NCI-H2196 treated with DMSO at 0.1 percent for 48 hours (cell line): ENCODE data around the gene C19orf12.
"Not testable (repeated sequence)": the region's sequence is repeated elsewhere in the genome, so short reads cannot be mapped to it uniquely, and the experiment has no call there.

Source experiments
- DNase-seq: peaks from one replicate; lab custom pipeline; 2025; ENCODE audit not compliant: unreplicated experiment; lab: John Stamatoyannopoulos, UW

C19orf12 gene

DNA sequence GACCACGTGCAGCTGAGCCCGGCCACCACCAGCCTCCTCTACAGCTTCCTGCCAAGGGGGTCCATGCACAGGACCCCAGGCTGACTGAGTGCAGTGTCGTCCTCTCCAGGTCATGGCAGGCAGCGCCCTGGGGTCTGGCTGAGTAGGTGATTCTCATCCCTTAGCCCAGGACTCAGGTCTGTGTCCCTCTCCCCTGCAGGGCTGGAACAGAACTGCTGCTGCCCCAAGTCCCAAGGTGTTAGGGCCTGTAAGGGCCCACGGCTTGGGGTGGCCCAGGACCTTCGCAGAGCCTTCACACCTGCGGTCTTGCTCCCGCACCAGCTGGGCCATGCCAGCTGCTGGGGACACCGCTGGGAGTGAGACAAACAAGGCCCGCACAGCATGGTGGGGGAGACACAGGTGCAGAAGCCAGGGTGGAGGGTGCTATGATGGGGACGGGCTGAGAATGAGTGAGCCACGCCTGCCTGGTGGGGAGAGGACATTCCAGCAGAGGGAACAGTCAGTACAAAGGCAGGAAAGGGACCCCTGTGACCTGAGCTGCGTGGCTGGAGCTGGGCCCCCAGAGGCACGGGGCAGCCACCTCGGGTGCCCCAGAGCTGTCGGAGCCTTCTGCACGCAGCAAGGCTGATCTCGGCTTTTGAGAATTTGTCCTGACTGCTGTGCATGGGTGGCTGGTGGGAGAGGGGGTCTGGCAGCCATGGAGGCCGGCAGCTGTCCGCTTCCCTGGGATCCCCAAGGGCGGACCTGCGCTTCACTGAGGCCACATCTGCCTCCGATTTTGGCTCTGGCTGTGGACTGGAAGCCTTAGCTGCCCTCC, 37.9 kb downstream of the C19orf12 start:
- DNase-seq = no peak

DNA sequence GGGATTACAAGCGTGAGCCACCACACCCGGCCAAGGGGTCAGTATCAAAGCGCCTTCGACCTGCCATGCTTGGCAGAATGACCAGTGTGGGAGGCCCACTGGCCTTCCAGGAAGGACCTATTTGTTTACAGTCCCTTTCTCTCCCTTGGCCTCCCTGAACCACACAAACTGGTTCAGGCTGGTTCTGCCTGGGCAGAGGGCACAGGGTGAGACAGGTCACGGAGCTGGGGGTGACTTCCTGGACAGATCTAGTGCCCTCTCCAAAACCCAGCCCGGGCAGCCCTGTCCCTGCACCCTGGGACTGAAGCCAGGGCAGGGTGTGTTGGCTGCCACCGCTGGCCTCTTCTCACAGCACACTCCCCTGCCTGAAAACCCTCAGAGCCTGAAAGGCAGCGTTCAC, 38.5 kb downstream of the C19orf12 start:
- no peak for DNase-seq

DNA sequence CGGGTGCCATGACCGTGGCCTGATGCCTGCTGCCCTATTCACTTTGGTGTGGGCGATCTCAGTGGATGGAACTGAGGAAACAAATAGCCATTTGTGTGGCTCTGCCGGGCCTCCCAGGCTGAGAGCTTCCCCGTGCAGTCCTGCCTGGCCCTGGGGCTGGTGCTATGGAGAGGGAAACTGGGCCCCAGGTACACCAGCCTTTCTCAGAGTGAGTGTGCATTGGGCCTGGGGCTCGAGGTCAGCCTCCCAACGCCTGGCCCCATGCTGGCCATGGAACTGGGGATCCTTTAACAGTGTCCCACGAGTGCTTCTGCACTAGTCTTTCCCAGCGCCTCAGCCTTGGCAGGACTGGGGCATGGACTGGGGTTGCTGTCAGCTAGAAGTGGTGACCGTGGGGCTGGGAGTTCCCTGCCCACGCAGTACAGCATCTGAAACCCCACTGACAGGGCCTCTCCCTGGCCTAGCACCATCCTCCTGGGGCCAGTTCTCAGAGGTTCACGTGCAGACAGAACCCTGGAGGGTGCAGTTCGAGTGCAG, 39.3 kb downstream of the C19orf12 start:
- DNase-seq = no peak

DNA sequence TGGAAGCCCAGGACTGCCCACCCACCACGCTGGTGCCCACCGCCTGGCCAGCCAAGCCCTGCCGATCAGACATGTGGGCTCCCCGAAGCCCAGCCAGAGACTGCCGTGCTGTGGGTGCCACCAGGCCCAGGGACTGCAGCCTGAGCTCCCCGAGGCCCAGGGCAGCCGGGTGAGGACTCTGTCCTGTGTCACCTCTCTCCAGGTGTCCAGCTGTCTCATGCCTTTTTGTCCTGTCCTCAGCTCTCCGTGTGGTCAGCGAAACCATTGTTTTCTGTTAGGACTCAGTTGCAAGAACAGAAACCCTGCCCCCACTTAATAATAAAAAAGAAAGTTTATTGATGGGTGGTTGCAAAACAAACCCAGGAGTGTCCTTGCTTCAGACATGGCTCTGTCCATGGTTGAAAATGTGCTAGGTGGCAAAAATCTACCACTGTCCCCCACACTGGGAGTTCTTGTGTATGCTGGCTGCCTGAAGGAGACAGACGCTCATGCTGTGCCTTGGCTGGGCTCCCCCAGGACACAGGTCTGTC, 39.9 kb downstream of the C19orf12 start:
- no peak for DNase-seq

DNA sequence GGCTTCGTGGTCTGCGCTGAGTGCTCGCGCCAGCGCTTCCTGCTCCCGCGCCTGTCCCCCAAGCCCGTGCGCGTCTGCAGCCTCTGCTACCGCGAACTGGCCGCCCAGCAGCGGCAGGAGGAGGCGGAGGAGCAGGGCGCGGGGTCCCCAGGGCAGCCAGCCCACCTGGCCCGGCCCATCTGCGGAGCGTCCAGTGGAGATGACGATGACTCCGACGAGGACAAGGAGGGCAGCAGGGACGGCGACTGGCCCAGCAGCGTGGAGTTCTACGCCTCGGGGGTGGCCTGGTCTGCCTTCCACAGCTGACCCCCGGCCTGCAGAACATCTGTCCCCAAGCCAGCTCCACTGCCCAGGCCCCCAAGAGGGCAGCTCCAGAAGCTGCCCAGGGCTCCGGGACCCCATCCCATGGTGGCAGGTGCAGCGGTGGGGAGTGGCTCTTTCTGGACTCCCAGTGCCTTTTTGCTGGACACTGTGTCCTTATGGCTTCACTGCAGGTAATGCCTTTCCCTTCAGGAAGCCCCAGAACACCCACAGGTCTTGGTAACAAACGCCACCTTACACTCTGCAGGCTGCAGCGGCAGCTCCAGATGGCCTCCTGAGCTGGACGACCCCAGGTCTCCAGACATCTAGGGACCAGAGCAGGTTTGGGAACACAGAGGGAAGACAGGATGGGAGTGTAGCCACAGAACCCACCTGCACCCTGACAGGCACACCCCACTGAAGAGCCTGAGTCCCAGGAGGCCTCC, 40.5 kb downstream of the C19orf12 start:
- no peak for DNase-seq

DNA sequence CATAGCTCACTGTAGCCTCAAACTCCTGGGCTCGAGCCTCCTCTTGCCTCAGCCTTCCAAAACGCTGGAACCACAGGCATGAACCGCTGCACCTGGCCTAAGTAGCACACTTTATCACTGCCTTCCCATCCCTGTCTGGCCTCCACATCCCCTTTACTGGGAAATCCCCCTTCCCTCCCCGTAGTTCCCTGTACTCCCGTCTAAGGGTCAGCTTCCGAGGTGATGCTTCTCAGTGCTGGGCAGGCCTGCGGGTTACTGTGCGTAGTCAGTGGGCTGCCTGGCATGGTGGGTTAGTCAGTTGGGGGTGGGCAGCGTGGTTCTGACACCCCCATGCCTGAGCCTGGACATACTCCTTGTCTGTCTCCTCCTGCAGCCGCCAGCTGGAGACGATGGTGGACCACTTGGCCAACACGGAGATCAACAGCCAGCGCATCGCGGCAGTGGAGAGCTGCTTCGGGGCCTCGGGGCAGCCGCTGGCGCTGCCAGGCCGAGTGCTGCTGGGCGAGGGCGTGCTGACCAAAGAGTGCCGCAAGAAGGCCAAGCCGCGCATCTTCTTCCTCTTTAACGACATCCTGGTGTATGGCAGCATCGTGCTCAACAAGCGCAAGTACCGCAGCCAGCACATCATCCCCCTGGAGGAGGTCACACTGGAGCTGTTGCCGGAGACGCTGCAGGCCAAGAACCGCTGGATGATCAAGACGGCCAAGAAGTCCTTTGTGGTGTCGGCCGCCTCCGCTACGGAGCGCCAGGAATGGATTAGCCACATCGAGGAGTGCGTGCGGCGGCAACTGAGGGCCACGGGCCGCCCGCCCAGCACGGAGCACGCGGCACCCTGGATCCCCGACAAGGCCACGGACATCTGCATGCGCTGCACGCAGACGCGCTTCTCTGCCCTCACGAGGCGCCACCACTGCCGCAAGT, 41.4 kb downstream of the C19orf12 start:
- no peak for DNase-seq

DNA sequence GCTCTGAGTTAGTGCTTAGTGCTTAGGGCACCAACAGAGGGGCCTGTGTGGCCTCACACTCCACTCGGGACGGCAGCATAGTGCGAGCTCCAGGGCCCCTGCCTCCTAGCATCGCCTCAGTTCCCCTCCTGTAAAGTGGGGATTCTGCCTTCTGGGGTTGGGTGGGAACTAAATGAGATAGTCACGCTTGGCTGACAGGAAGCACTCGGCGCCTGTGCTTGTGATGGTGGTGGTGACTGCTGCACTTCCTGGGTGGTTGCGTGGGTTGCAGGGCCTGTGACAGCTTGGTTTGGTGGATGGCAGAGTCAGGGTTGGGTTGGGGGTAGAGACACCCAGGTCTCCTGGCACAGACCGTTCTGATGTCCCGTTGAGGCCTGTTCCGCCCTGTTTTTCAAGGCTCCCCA, 42.1 kb downstream of the C19orf12 start:
- no peak for DNase-seq

DNA sequence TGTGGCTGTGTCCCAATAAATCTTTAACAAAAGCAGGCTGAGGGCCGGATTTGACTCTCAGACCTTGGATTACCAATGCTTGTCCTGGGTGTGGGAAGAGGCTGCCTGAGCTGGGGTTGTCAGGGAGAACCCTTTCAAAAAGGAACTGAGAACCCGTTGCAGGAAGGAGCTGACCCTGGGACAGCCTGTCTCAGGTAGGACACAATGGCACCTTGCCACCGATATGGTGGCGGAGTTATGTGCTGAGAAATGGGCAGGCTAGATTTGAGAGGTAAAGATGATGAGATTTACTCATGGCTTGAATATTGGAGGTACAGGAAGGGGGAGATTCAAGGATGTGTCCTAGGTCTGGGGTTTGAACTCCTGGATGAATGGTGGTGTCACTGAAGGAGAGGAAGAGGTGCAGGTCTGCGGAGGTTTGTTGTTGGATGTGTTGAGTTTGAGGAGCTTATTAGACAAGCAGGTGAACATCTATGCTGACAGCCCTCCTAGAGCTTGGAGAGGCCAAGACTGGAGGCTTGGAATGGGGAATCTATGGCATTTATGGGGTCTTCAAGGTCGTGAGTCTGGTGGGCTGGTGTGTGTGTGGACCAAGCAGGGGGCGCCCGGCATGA, 42.6 kb downstream of the C19orf12 start:
- no peak for DNase-seq

DNA sequence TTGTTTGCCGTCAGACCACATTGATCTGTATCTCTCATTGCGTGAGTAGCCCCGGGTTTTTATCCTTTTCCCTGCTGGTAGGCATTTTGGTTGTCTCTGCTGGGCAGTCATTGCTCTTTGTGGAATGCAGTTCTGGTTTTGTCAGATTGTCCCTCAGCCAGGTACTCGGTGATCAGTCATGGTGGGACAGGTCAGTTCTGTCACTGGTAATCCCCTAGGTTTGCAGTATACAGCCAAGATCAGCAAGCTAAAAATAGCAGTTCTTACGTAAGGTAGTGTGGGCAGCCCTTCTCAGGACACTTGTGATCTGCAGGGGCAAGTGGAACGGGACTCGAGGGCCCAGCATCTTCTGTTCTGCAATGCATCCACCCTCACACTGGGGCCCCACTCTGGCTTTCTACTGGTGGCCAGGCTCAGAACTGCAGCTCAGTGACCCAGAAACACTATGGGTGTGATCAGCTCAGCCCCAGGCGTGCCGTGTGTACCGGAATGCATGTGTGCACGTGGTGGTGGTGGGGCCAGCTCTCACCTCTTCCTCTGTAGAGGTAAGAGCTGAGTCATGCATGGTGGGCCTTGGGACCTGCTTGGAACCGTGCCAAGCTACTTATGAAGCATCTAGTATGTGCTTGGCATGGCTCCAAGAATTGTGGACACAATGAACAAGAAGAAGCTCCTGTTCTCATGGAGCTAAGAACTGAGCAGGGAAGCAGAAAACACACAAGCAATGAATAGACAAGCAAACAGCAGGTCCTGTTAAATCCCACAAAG, 43.5 kb downstream of the C19orf12 start:
- DNase-seq = no peak

DNA sequence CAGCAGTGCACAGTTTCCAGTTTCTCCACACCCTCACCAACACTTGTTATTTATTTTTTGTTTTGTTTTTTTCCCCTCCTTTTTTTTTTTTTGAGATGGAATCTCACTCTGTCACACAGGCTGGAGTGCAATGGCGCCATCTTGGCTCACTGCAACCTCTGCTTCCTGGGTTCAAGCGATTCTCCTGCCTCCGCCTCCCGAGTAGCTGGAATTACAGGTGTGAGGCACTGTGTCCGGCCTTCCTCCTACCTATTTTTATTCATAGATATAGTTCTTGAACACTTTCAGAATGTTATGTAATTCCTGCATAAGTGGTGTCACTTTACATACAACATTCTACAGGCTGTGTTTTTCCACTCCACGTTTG, 44.1 kb downstream of the C19orf12 start:
- DNase-seq = not testable (repeated sequence)

DNA sequence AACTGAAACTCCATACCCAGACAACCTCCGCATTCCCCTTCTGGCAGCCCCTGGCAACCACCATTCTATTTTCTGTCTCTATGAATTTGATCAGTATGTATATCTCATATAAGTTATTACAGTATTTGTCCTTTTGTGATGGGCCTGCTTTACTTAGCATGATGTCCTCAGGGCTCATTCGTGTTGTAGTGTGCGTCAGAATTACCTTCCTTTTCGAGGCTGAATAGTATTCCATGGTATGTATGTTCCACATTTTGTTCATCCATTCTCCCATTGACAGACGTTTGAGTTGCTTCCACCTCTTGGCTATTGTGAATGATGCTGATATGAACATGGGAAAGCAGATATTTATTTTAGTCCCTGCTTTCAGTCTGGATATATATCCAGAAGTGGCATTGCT, 44.8 kb downstream of the C19orf12 start:
- no peak for DNase-seq

DNA sequence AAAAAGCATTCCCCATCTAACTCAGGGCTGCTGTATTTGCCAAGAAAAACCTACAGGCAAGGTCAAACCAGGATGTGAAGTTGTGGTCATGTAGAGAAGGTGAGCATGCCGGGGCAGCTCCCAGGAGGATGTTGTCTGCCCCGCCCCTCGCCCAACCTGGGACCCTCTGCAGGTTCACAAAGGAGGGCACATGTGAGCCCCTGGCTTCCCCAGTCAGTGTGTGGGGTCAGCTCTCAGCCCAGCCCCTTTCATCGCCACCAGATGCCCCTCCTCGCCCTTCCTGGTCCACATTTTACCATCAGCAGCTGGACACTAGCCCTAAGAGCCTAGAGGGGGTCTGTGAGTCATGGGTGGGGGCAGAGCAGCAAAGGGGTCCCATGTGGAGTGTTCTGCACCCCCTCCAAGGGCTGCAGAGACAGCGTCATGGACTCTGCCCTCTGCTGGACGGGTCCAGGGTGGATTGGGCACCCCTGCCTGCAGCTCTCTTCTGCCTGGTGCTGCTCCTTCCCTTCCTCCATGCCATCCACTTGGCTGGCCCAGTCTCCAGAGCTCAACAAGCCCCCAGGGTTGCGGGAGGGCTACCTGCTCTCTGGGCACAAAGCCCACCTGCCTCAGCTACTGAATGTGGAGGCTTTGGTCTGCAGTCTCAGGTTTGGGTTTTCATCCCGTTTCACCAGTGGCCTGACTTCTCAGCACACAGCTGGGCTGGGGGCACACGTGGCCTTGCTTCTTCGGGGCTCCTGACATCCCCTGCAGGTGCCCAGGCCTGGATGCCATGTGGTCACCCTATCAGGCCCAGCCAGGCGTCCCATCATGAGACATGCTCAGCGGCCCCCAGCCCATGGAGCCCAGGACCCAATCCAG, 46.1 kb downstream of the C19orf12 start:
- DNase-seq = no peak

DNA sequence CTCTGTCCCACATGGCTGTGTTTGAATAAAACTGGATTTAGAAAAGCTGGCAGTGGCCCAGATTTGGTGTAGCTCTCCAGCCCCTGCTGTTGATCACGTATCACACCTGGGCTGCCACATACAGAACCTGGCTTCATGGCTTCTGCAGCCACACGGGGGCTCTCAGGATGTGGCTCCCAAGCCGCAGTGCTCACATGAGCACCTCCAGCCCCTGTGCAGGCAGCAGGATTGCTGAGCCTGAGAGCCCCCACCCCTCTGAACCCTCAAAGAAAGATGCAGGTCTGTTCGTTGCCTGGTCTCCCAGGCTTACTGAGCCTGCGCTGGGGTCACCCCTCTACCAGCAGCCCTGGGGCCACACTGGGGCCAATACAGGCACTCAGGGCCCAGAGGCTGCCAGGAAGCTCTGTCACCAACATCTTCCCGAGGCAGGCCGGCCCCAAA, 47.1 kb downstream of the C19orf12 start:
- no peak for DNase-seq

DNA sequence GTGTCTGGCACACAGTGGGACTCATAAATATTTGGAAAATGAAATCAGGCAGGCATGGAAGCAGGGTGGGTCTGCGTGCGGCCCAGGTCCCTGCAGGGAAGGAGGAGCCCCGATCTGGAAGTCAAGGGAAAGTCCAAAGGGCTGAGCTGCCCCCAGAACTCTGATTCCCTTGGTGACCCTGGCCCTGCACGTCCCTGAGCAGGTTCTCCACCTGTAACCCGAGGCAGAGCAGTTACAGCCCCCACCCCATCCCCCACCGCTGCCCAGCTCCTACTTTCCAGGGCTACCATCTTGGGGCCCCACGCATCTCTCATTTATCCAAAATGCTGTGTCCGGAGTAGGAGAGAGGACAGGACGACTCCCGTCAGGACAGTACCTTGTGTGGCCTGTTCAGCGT, 47.7 kb downstream of the C19orf12 start:
- no peak for DNase-seq

DNA sequence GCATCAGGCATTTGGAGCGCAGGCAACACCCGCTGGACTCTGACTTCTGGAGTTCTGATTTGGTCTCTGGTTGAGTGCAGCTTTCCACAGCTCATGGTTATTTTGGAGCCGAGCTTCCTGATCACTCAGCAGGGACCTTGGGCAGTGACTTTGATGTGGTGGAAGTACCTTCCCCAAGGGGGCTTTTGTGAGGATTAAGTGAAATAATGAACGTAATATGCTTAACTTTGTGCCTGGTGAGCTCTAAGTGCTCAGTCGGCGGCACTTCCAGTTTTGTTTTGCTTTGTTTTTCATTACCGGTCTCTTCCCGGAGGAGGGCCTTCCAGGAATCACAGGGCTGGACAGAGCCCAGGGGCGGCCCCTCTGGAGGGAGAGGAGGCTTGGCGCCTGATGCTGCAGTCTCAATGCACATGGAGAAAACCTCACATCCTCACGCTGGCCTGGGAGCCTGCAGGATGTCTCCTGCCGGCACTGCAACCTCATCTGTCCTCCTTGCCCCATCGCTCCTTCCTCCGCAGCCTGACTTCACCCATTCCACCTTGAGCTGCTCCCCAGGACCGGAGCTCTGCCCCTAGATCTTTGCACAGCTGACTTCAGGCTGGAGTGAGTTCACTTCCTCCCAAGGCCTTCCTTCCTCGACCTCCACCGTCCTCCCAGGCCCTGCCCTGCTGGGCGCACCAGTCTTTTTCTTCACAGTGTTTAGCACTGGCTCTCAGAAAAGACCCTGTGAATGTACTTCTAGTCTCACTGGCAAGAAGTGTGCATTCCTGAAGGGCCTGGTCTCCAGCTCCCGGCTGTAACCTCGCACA, 48.3 kb downstream of the C19orf12 start:
- no peak for DNase-seq

DNA sequence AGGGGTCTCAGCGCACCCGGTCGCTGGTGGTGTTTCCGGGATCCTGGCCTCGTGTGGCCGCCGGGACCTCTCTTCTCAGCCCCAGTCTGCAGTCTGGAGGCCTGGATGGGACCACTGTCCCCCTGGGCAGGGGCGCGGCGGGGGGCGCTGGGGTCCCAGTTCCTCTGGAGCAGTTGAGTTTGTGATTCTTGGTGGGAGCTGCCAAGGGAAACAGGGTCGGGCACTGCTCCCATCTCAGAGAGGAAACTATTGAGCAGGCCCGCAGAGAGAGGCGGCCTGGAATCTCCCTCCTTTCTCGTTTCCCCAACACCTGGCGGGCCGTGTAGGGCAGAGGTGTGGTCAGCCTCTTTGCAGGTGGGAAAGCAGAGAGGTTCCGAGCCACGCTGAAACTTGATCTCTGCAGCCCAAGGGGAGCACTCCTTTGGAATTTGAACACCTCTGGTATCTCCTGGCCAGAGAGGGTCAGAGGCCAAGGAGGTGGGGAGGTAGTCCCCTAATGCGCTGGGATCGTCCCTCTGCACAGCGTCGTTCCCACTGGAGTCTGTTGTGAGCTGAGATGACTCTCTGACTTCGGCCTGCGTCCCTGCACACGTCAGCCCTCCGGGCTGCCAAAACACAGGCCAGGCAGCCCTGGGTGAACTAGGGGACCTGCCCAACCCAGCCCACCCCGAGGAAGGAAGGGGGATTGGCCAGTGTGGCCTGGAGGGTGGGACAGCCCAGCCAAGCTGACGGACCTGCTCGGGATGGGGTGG, 49.1 kb downstream of the C19orf12 start:
- DNase-seq = no peak

DNA sequence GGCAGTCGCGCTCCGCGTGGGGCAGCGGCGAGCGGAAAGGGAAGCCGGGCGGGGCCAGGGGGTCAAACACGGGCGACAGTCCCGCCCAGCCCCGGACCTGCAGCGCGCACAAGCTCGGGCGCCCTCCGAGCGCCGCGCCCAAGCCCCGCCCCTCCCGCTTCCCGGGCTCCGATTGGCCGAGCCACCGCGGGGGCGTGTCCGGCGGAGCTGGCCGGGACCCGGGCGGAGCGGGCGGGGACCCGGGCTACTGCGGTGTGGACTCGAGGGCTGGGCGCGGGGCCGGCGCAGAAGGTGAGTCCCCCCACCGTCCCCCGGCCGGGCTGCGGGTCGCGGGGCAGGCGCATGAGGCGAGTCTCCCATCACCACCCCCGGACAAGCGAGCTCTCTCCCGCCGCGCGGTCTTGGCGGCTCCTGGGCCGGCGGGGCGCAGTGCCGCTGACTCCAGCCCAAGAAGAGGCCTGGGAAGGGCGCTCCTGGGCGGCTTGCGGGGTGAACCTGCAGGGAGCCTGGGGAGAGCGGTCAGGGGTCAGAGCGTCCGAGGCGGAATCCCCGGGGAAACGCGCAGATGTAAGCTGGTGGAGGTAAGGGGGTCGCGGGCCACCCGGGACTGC, 49.7 kb downstream of the C19orf12 start, which contains the start of gene PLEKHF1:
Gene PLEKHF1, plus strand, starts transcription at position 247 of the 611 bp plus-strand sequence. CDS start 8,379 bp downstream, outside the sequence.
- DNase-seq = peak; percentile 66
